GM23338 (cell line): ENCODE results near the gene LMBR1. TPM values are rescaled to one million over a fixed set of nuclear protein-coding genes. Genes with fewer than 3 reads are reported as not detected.

Experiments
- ATAC-seq: fragments of 200-7000 bp; cut with Tn5 transposase; 3 replicates; pipeline ENCODE4 v1.9.1; 2020
- DNase-seq: peaks from one replicate; pipeline ENCODE4 v3.0.0-alpha.2; 2015; ENCODE audit warnings: low spot score
- H2AFZ ChIP-seq: fragments of 200-600 bp; sonication (generic); 2 replicates; pipeline ENCODE4 v1.8.0; 2016; ENCODE audit warnings: antibody characterized with exemption, mild to moderate bottlenecking, moderate library complexity
- H3F3A ChIP-seq: fragments of 200-600 bp; sonication (generic); replicated peaks from 2 replicates; pipeline ENCODE4 v1.8.0; 2017; ENCODE audit warnings: antibody characterized with exemption, mixed run types, low read depth
- H3K27ac ChIP-seq: fragments of 200-600 bp; sonication (generic); 2 replicates; pipeline ENCODE4 v1.6.1; 2016; ENCODE audit warnings: low read depth
- H3K27me3 ChIP-seq: fragments of 200-600 bp; sonication (generic); 2 replicates; pipeline ENCODE4 v1.8.0; 2016; ENCODE audit warnings: mild to moderate bottlenecking, mixed run types, moderate library complexity; ENCODE audit not compliant: insufficient read depth
- H3K36me3 ChIP-seq: fragments of 200-600 bp; sonication (generic); 2 replicates; pipeline ENCODE4 v1.8.0; 2016; ENCODE audit warnings: mild to moderate bottlenecking; ENCODE audit not compliant: insufficient read depth
- H3K4me1 ChIP-seq: fragments of 200-600 bp; sonication (generic); 2 replicates; pipeline ENCODE4 v1.8.0; 2016; ENCODE audit warnings: mild to moderate bottlenecking, moderate library complexity; ENCODE audit not compliant: insufficient read depth
- H3K4me2 ChIP-seq: fragments of 200-600 bp; sonication (generic); 2 replicates; pipeline ENCODE4 v1.7.1; 2017; ENCODE audit warnings: mixed run types
- H3K4me3 ChIP-seq: fragments of 200-600 bp; sonication (generic); 2 replicates; pipeline ENCODE4 v1.6.1; 2016; ENCODE audit warnings: mixed run types
- H3K79me2 ChIP-seq: fragments of 200-600 bp; sonication (generic); replicated peaks from 2 replicates; pipeline ENCODE4 v1.8.0; 2017; ENCODE audit warnings: mild to moderate bottlenecking; ENCODE audit not compliant: insufficient read depth
- H3K9me2 ChIP-seq: fragments of 200-600 bp; sonication (generic); 2 replicates; pipeline ENCODE4 v1.8.0; 2017; ENCODE audit not compliant: insufficient read depth
- H4K20me1 ChIP-seq: fragments of 200-600 bp; sonication (generic); replicated peaks from 2 replicates; pipeline ENCODE4 v1.8.0; 2017; ENCODE audit warnings: mild to moderate bottlenecking; ENCODE audit not compliant: insufficient read depth
- H3K27ac Mint-ChIP-seq: 2 replicates; pipeline ENCODE4 v1.8.0; 2020; ENCODE audit warnings: inconsistent platforms, mild to moderate bottlenecking, moderate library complexity, mixed read lengths
- H3K27me3 Mint-ChIP-seq: 3 replicates; pipeline ENCODE4 v1.8.0; 2022; ENCODE audit warnings: low read depth, mild to moderate bottlenecking, moderate library complexity, mixed read lengths, inconsistent platforms; ENCODE audit not compliant: insufficient read depth, poor library complexity
- H3K36me3 Mint-ChIP-seq: 3 replicates; pipeline ENCODE4 v1.8.0; 2021; ENCODE audit warnings: low read depth, mild to moderate bottlenecking, inconsistent platforms, moderate library complexity, mixed read lengths
- H3K4me1 Mint-ChIP-seq: 3 replicates; pipeline ENCODE4 v1.8.0; 2020; ENCODE audit warnings: mild to moderate bottlenecking, inconsistent platforms, mixed read lengths
- H3K4me3 Mint-ChIP-seq: 3 replicates; pipeline ENCODE4 v1.8.0; 2021; ENCODE audit warnings: moderate library complexity, mild to moderate bottlenecking, inconsistent platforms, mixed read lengths
- H3K9me3 Mint-ChIP-seq: 3 replicates; pipeline ENCODE4 v1.8.0; 2020; ENCODE audit warnings: moderate library complexity, mild to moderate bottlenecking, inconsistent platforms, mixed read lengths
- CREB1 ChIP-seq: fragments of 250-450 bp; sonication (Bioruptor Pico); IDR thresholded peaks from 2 replicates; pipeline ENCODE4 v1.5.0; 2020; ENCODE audit warnings: low read depth, mild to moderate bottlenecking, moderate library complexity
- CTCF ChIP-seq, 2 experiments: fragments of 200-600 bp in 1 of 2; sonication (generic) in 1 of 2; conservative IDR thresholded peaks; 2 replicates each; pipeline versions ENCODE4 v1.5.1 to v1.6.1; 2016 to 2017; ENCODE audit warnings: antibody characterized with exemption in 2 of 2, low read depth in 2 of 2, mild to moderate bottlenecking in 2 of 2, moderate library complexity in 1 of 2
- ETS1 ChIP-seq: IDR thresholded peaks from 2 replicates; pipeline ENCODE4 v1.6.1; 2016; ENCODE audit warnings: antibody characterized with exemption
- EZH2 ChIP-seq: fragments of 200-600 bp; sonication (generic); IDR thresholded peaks from one replicate; pipeline ENCODE4 v1.8.0; 2017; ENCODE audit warnings: antibody characterized with exemption, mild to moderate bottlenecking, low read depth; ENCODE audit not compliant: unreplicated experiment
- EZH2phosphoT487 ChIP-seq: fragments of 200-600 bp; sonication (generic); IDR thresholded peaks from one replicate; pipeline ENCODE4 v1.8.1; 2018; ENCODE audit warnings: antibody characterized with exemption; ENCODE audit not compliant: unreplicated experiment
- JUNB ChIP-seq: IDR thresholded peaks from one replicate; pipeline ENCODE4 v1.6.1; 2016; ENCODE audit warnings: antibody characterized with exemption; ENCODE audit not compliant: unreplicated experiment
- NANOG ChIP-seq: IDR thresholded peaks from 2 replicates; pipeline ENCODE4 v1.6.1; 2016; ENCODE audit warnings: antibody characterized with exemption, borderline replicate concordance
- POLR2AphosphoS5 ChIP-seq: IDR thresholded peaks from 2 replicates; pipeline ENCODE4 v1.6.1; 2016; ENCODE audit warnings: antibody characterized with exemption, low read depth
- REST ChIP-seq: IDR thresholded peaks from one replicate; pipeline ENCODE4 v1.6.1; 2018; ENCODE audit warnings: antibody characterized with exemption; ENCODE audit not compliant: unreplicated experiment
- STAT1 ChIP-seq: IDR thresholded peaks from one replicate; pipeline ENCODE4 v1.6.1; 2016; ENCODE audit warnings: antibody characterized with exemption; ENCODE audit not compliant: unreplicated experiment
- ZNF114 ChIP-seq: fragments of 250-450 bp; sonication (Bioruptor Pico); IDR thresholded peaks from 2 replicates; pipeline ENCODE4 v1.5.0; 2020; ENCODE audit warnings: mild to moderate bottlenecking, moderate library complexity
- ZNF331 ChIP-seq: fragments of 250-450 bp; sonication (Bioruptor Pico); IDR thresholded peaks from 2 replicates; pipeline ENCODE4 v1.5.0; 2020; ENCODE audit warnings: low read depth, mild to moderate bottlenecking, moderate library complexity
- ZNF462 ChIP-seq: fragments of 250-450 bp; sonication (Bioruptor Pico); IDR thresholded peaks from 2 replicates; pipeline ENCODE4 v1.5.0; 2020; ENCODE audit warnings: mild to moderate bottlenecking, moderate library complexity
- polyA plus RNA-seq: library from polyadenylated mRNA; unstranded; fragments of >200 nt; fragmentation: Nextera tagmentation; extraction: Ambion mirVana; gene quantifications from 2 replicates; pipeline ENCODE4 v1.2.1, GENCODE V29; 2016
- total RNA-seq: library from RNA; depleted of rRNA; stranded (reverse); fragments of >200 nt; shearing (Covaris generic); gene quantifications from 2 replicates; pipeline ENCODE4 v1.2.3, GENCODE V29; 2014

LMBR1 gene
- total and polyA plus RNA-seq, 2 experiments from 2014 or later: 21.8 to 90.1 TPM

- H3K9me3 Mint-ChIP-seq: peaks cover 2% of the 10 kb centered on the region; the same call in 2 of the 3 replicates
- H3K79me2 ChIP-seq: no peaks in the 10 kb centered on the region
- H3K9me2 ChIP-seq: no peaks in the 10 kb centered on the region
- no peak overlapping the region; the same call in 1 of the 2 replicates for H3K27ac ChIP-seq
- H3K36me3 ChIP-seq: no peaks in the 10 kb centered on the region
- peaks cover 6% of the 10 kb centered on the region for H3K27me3 Mint-ChIP-seq
- H3K27ac Mint-ChIP-seq: no peak overlapping the region
- ATAC-seq: peak; percentile 50
- H3K4me1 Mint-ChIP-seq: peaks cover 12% of the 10 kb centered on the region; the same call in 2 of the 3 replicates
- TF ChIP-seq ZNF462 (CRISPR knock-in tag) (no peak), EZH2phosphoT487 (no peak), POLR2AphosphoS5 (no peak), JUNB (no peak), CREB1 (CRISPR knock-in tag) (no peak), CTCF (conservative IDR thresholded peaks at IDR 0.05; ENCODE audit: low read depth in 2 of 2) (no peak), ZNF331 (no peak), STAT1 (no peak), ZNF114 (CRISPR knock-in tag) (no peak), NANOG (no peak), REST (no peak), ETS1 (no peak), EZH2 (no peak)
- H3K4me3 Mint-ChIP-seq: no peak overlapping the region
- no peaks in the 10 kb centered on the region for H3K4me1 ChIP-seq
- H3K4me2 ChIP-seq: no peak overlapping the region
- H3K27me3 ChIP-seq: no peaks in the 10 kb centered on the region
- no peak overlapping the region for H3K4me3 ChIP-seq
- no peaks in the 10 kb centered on the region; the same call in 2 of the 3 replicates for H3K36me3 Mint-ChIP-seq
- DNase-seq: no peak
- H2AFZ ChIP-seq: no peak overlapping the region
- no peaks in the 10 kb centered on the region for H3F3A ChIP-seq
- H4K20me1 ChIP-seq: no peaks in the 10 kb centered on the region
Observed at GRCh38 chr7:156656598-156656997, 236.4 kb downstream of the LMBR1 start.
